H9 (cell line): ENCODE data around the gene CEP170B. TPM values are rescaled to one million over a fixed set of nuclear protein-coding genes. Genes with fewer than 3 reads are reported as not detected.

Source experiments
- DNase-seq: peaks from one replicate; pipeline ENCODE4 v3.0.0-alpha.2; 2017
- H2AFZ ChIP-seq: one replicate; pipeline ENCODE4 v1.6.1; 2013; ENCODE audit warnings: mild to moderate bottlenecking, low read length, control low read depth, moderate library complexity
- H2AK5ac ChIP-seq: 2 replicates; pipeline ENCODE4 v1.6.1; 2013; ENCODE audit warnings: low read length, control low read depth, mixed read lengths; ENCODE audit not compliant: insufficient read length
- H2BK120ac ChIP-seq: one replicate; pipeline ENCODE4 v1.6.1; 2013; ENCODE audit warnings: low read depth, mild to moderate bottlenecking, low read length, control low read depth, inconsistent platforms; ENCODE audit not compliant: poor library complexity, severe bottlenecking
- H2BK12ac ChIP-seq: 2 replicates; pipeline ENCODE4 v1.6.1; 2013; ENCODE audit warnings: low read length, control low read depth, mixed read lengths, low read depth; ENCODE audit not compliant: insufficient read length
- H2BK15ac ChIP-seq: 2 replicates; pipeline ENCODE4 v1.6.1; 2013; ENCODE audit warnings: low read depth, low read length, control low read depth
- H2BK20ac ChIP-seq: one replicate; pipeline ENCODE4 v1.6.1; 2013; ENCODE audit warnings: low read depth, mild to moderate bottlenecking, low read length, control low read depth, inconsistent platforms; ENCODE audit not compliant: poor library complexity, severe bottlenecking
- H2BK5ac ChIP-seq: 2 replicates; pipeline ENCODE4 v1.6.1; 2013; ENCODE audit warnings: low read length, control low read depth, mixed read lengths; ENCODE audit not compliant: insufficient read length
- H3K14ac ChIP-seq: 2 replicates; pipeline ENCODE4 v1.6.1; 2013; ENCODE audit warnings: low read length, control low read depth; ENCODE audit not compliant: insufficient read depth
- H3K18ac ChIP-seq: 2 replicates; pipeline ENCODE4 v1.6.1; 2013; ENCODE audit warnings: low read depth, mild to moderate bottlenecking, mixed read lengths, low read length, control low read depth; ENCODE audit not compliant: insufficient read length
- H3K23ac ChIP-seq: 2 replicates; pipeline ENCODE4 v1.6.1; 2013; ENCODE audit warnings: low read length, control low read depth, mixed read lengths, low read depth; ENCODE audit not compliant: insufficient read length
- H3K23me2 ChIP-seq: 2 replicates; pipeline ENCODE4 v1.6.1; 2013; ENCODE audit warnings: low read depth, mild to moderate bottlenecking, mixed read lengths, low read length, control low read depth; ENCODE audit not compliant: insufficient read length, poor library complexity, severe bottlenecking
- H3K27ac ChIP-seq: 2 replicates; pipeline ENCODE4 v1.5.1; 2013; ENCODE audit warnings: low read length, control low read depth, mixed read lengths, low read depth; ENCODE audit not compliant: insufficient read length
- H3K27me3 ChIP-seq: 2 replicates; pipeline ENCODE4 v1.6.1; 2013; ENCODE audit warnings: low read length, control low read depth, inconsistent platforms; ENCODE audit not compliant: insufficient read depth
- H3K4ac ChIP-seq: 2 replicates; pipeline ENCODE4 v1.6.1; 2013; ENCODE audit warnings: low read depth, mild to moderate bottlenecking, control low read depth, inconsistent platforms, low read length, moderate library complexity
- H3K4me1 ChIP-seq: 2 replicates; pipeline ENCODE4 v1.6.1; 2013; ENCODE audit warnings: low read length, control low read depth, inconsistent platforms; ENCODE audit not compliant: insufficient read depth
- H3K4me2 ChIP-seq: 2 replicates; pipeline ENCODE4 v1.6.1; 2013; ENCODE audit warnings: low read length, control low read depth, mixed read lengths; ENCODE audit not compliant: insufficient read length, insufficient read depth
- H3K56ac ChIP-seq: 2 replicates; pipeline ENCODE4 v1.6.1; 2013; ENCODE audit warnings: low read depth, mild to moderate bottlenecking, mixed read lengths, low read length, control low read depth; ENCODE audit not compliant: insufficient read length
- H3K79me1 ChIP-seq: 2 replicates; pipeline ENCODE4 v1.6.1; 2013; ENCODE audit warnings: low read depth, mild to moderate bottlenecking, moderate library complexity, low read length, control low read depth, inconsistent platforms; ENCODE audit not compliant: insufficient read depth, poor library complexity, severe bottlenecking
- H3K79me2 ChIP-seq: 2 replicates; pipeline ENCODE4 v1.6.1; 2013; ENCODE audit warnings: low read length, control low read depth, inconsistent platforms; ENCODE audit not compliant: insufficient read depth
- H3K9ac ChIP-seq: 2 replicates; pipeline ENCODE4 v1.6.1; 2013; ENCODE audit warnings: low read length, control low read depth, mixed read lengths; ENCODE audit not compliant: insufficient read length; ENCODE audit errors: extremely low read depth
- H3K9me3 ChIP-seq: one replicate; pipeline ENCODE4 v1.6.1; 2013; ENCODE audit warnings: low read depth, low read length, inconsistent platforms; ENCODE audit not compliant: control insufficient read depth
- H3T11ph ChIP-seq: one replicate; pipeline ENCODE4 v1.6.1; 2013; ENCODE audit warnings: mild to moderate bottlenecking, low read length, control low read depth, inconsistent platforms
- H4K20me1 ChIP-seq: one replicate; pipeline ENCODE4 v1.6.1; 2013; ENCODE audit not compliant: control insufficient read depth, insufficient read length, insufficient read depth
- H4K5ac ChIP-seq: 2 replicates; pipeline ENCODE4 v1.6.1; 2013; ENCODE audit warnings: low read depth, mild to moderate bottlenecking, mixed read lengths, low read length, control low read depth; ENCODE audit not compliant: insufficient read length
- H4K8ac ChIP-seq: replicated peaks from 2 replicates; pipeline ENCODE4 v1.6.1; 2013; ENCODE audit warnings: low read length, control low read depth, mixed read lengths, low read depth; ENCODE audit not compliant: insufficient read length
- H4K91ac ChIP-seq: 2 replicates; pipeline ENCODE4 v1.6.1; 2013; ENCODE audit warnings: low read depth, mild to moderate bottlenecking, moderate library complexity, mixed read lengths, low read length, control low read depth; ENCODE audit not compliant: insufficient read length
- H3K27ac Mint-ChIP-seq, 3 experiments: 2 replicates in 2 of 3; 3 replicates in 1 of 3; pipeline ENCODE4 v1.8.0; 2020 to 2021; ENCODE audit warnings: mixed read lengths in 3 of 3, mild to moderate bottlenecking in 1 of 3, moderate library complexity in 1 of 3
- H3K27me3 Mint-ChIP-seq: 2 replicates; pipeline ENCODE4 v1.8.0; 2021; ENCODE audit warnings: low read depth, mild to moderate bottlenecking, moderate library complexity, mixed read lengths
- H3K36me3 Mint-ChIP-seq, 3 experiments: 2 replicates in 2 of 3; 3 replicates in 1 of 3; pipeline ENCODE4 v1.8.0; 2020 to 2021; ENCODE audit warnings: low read depth in 3 of 3, mixed read lengths in 3 of 3; ENCODE audit not compliant: insufficient read depth in 1 of 3
- H3K4me1 Mint-ChIP-seq, 2 experiments: 2 replicates each; pipeline ENCODE4 v1.8.0; 2020; ENCODE audit warnings: mixed read lengths in 2 of 2
- H3K4me3 Mint-ChIP-seq, 2 experiments: 2 replicates in 1 of 2; 3 replicates in 1 of 2; pipeline ENCODE4 v1.8.0; 2020 to 2021; ENCODE audit warnings: mild to moderate bottlenecking in 2 of 2, mixed read lengths in 2 of 2, moderate library complexity in 1 of 2
- H3K9me3 Mint-ChIP-seq, 2 experiments: 2 replicates in 1 of 2; 3 replicates in 1 of 2; pipeline ENCODE4 v1.8.0; 2020; ENCODE audit warnings: mild to moderate bottlenecking in 2 of 2, mixed read lengths in 2 of 2, moderate library complexity in 1 of 2
- CTCF ChIP-seq: fragments of 200-600 bp; sonication (generic); conservative IDR thresholded peaks from 3 replicates; pipeline ENCODE4 v1.8.0; 2021; ENCODE audit warnings: antibody characterized with exemption, mild to moderate bottlenecking
- WGBS: extraction: QIAGEN DNeasy Blood & Tissue Kit; methylation state at CpG from one replicate; pipeline ENCODE4 v1.1.7; 2013; ENCODE audit warnings: missing lambda C conversion rate, low lambda C conversion rate, mixed read lengths; ENCODE audit not compliant: insufficient read length; ENCODE audit errors: extremely low coverage; 5-methylcytosine and 5-hydroxymethylcytosine counted together
- total RNA-seq: library from RNA; stranded (reverse); gene quantifications from 2 replicates; pipeline ENCODE4 v1.2.1, GENCODE V29; 2021

Gene CEP170B
- total RNA-seq, 1 experiment from 2014 or later = 28.8 TPM

DNA sequence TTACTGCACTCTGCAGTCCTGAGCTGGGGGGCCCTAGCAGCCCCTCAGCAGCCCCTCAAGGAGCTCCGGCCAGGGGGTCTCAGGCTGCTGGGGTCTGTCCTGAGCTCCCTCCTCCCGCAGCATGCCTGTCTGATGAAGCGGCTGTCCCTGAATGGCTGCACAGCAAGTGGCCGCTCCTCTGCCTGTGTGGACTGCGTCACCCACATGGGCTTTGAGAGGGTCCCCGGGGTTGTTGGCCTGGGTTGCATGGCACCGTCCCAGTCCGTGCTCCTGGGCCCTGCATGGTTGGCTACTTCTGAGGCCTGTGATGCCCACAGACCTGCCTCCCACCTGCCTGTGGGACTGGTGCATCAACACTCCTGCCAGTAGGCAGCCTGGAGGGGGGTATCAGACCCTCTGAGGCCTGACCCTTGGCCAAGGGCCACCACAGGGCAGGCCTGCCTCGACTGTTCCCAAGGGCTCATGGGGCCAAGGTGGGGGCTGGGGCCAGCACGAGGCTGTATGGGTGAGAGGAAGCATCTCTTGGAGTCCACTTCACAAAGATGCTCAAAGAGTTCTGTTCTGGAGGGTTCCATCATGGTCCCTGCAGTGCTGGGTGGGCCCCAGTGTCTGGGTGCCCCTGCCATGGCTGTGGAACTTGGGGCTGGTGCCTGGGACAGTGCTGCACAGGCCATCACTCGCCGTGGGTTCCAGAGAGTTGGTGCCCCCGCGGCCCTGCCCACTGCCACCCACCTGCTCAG, 12.2 kb downstream of the CEP170B start:
- WGBS = no CpG with 5 or more reads among the region's 14 CpGs
- no peak overlapping the region for H2BK15ac ChIP-seq

More for the DNA sequence above, 12.2 kb downstream of the CEP170B start:
- Mint-ChIP-seq H3K9me3 (no peaks in the 10 kb centered on the region; a peak in 2 of 5 replicates), H3K36me3 (peaks cover 2 to 13% (median 12%) of the 10 kb centered on the region in 3 experiments; a peak in 5 of 7 replicates), H3K4me3 (no peak overlapping the region), H3K4me1 (peaks cover 10 to 26% of the 10 kb centered on the region in 2 experiments), H3K27ac (no peak overlapping the region), H3K27me3 (no peaks in the 10 kb centered on the region)
- Histone ChIP-seq H3K9me3 (no peaks in the 10 kb centered on the region), H3K79me1 (no peaks in the 10 kb centered on the region), H3K23me2 (peaks cover under 1% of the 10 kb centered on the region), H3K27me3 (no peaks in the 10 kb centered on the region), H3T11ph (no peak overlapping the region), H3K4ac (no peak overlapping the region), H2BK20ac (no peak overlapping the region), H3K27ac (no peak overlapping the region), H3K9ac (no peak overlapping the region), H2BK12ac (no peak overlapping the region), H2AFZ (no peak overlapping the region), H3K56ac (no peak overlapping the region), H2BK120ac (no peak overlapping the region), H4K20me1 (no peaks in the 10 kb centered on the region), H3K4me2 (no peak overlapping the region), H4K91ac (no peak overlapping the region), H4K8ac (no peak overlapping the region), H4K5ac (no peak overlapping the region), H2BK5ac (no peak overlapping the region), H2AK5ac (no peak overlapping the region), H3K14ac (no peak overlapping the region), H3K4me1 (no peaks in the 10 kb centered on the region; the same call in 1 of the 2 replicates), H3K23ac (no peak overlapping the region), H3K79me2 (peaks cover 2% of the 10 kb centered on the region; the same call in 1 of the 2 replicates), H3K18ac (no peak overlapping the region)
- DNase-seq = no peak
- no peak for TF ChIP-seq CTCF
